GM13976 (cell line): ENCODE measurements around the gene WIZ.

Experiments
- DNase-seq: peaks from one replicate; pipeline ENCODE4 v3.0.0; 2012; ENCODE audit warnings: low spot score
- in situ Hi-C: fragments of 300-500 bp; cut with MboI; formaldehyde crosslinking; loops from one replicate; pipeline ENCODE4 v1.12.0; 2022; ENCODE audit warnings: low sequenced_read_pairs, mixed read lengths, inconsistent platforms; ENCODE audit not compliant: unreplicated experiment
- TF ChIP-seq, protein P1 (sequence below): IDR thresholded peaks from 2 replicates; pipeline ENCODE4 v1.5.1; 2012; ENCODE audit warnings: borderline replicate concordance, mild to moderate bottlenecking; ENCODE audit not compliant: insufficient read depth; ENCODE audit errors: extremely low read depth, missing control alignments, control extremely low read depth

WIZ gene

DNA sequence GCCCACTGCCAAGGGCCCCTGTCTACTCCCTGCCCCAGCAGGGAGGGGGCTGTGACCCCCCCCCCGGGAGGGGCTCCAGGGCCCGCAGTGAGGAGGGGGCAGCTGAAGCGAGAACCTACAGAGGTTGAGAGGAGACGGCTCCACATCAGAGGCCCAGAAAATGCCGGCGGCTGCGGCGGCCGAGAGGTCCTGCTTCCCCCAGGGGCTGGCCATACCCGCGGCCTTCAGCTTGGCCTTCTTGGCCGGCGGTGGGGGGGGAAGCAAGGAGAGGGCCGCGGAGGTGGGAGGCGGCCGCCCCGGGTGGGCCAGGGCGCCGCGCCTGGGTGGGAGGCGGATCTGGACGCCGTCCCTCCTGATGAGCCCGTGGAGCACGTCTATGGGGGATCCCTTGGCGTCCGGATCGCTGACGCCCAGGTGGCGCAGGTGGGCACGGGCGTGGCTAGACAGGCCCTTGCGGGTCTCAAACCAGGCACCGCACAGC lies 21.7 kb downstream of the WIZ start:
- no peak for DNase-seq
- in situ Hi-C loops = loop anchor here (5.0 kb wide), 1 partner anchor 114 kb away; no protein-coding TSS in a partner anchor
- TF ChIP-seq, protein P1, sequence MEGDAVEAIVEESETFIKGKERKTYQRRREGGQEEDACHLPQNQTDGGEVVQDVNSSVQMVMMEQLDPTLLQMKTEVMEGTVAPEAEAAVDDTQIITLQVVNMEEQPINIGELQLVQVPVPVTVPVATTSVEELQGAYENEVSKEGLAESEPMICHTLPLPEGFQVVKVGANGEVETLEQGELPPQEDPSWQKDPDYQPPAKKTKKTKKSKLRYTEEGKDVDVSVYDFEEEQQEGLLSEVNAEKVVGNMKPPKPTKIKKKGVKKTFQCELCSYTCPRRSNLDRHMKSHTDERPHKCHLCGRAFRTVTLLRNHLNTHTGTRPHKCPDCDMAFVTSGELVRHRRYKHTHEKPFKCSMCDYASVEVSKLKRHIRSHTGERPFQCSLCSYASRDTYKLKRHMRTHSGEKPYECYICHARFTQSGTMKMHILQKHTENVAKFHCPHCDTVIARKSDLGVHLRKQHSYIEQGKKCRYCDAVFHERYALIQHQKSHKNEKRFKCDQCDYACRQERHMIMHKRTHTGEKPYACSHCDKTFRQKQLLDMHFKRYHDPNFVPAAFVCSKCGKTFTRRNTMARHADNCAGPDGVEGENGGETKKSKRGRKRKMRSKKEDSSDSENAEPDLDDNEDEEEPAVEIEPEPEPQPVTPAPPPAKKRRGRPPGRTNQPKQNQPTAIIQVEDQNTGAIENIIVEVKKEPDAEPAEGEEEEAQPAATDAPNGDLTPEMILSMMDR = no peak

DNA sequence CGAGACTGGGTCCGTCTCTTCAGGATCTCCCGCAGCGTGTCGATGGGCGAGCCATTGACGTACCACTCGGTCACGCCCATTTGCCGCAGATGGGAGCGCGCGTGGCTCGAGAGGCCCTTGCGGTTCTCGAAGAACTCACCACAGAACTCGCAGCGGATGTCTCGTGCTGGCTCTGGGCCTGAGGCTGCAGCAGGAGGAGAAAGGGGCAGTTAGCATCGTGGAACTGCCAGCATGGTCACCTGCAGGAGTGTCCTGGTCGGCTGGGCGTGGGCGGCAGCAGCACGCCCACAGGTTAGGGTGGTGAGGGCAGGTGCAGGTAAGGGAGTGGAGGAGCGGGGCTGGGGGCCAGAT lies 22.4 kb downstream of the WIZ start:
- in situ Hi-C loops = loop anchor here (5.0 kb wide), 1 partner anchor 115 kb away; no protein-coding TSS in a partner anchor
- TF ChIP-seq, protein P1 = no peak
- no peak for DNase-seq

DNA sequence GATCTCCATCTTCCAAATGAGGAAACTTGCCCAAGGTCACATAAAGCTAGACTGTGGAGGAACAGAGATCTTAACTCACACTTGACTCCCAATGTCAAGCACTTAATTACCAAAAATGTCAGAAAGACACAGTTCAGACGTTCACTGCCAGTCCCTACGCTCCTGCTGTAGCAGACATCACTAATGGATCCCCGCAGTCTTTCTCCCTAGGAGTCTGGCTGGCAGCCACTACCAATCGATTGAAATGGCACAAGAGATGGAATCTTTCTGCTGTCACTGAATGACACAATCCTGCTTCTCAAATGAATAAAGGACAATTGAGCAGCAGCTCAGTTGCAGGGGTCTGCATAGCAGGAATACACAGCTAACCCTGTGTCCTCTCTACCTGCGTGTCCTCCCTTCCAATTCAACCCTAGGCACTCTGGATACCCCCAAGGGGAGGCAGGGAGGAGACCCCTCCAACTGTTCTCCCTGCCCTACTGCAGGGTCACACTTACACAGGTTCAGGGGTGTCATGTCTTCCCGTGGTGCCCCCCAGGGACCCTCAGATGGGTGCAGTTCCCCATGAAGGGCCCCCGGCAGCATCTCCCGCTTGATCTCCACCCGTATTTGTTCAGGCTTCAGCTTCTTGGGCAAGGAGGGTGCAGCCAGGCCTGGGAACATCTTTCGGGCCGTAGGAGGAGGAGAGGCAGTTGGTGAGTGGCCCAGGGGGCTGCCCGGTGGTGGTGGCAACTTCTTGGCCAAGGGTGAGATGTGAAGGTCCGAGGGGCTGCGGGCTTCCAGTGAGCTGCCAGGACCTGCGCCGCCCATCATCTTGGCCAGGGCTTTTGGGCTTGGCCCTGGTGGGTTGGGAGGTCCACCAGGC lies 23.0 kb downstream of the WIZ start:
- TF ChIP-seq, protein P1 = no peak
- in situ Hi-C loops = loop anchor here (5.0 kb wide), 1 partner anchor 116 kb away; no protein-coding TSS in a partner anchor
- no peak for DNase-seq

DNA sequence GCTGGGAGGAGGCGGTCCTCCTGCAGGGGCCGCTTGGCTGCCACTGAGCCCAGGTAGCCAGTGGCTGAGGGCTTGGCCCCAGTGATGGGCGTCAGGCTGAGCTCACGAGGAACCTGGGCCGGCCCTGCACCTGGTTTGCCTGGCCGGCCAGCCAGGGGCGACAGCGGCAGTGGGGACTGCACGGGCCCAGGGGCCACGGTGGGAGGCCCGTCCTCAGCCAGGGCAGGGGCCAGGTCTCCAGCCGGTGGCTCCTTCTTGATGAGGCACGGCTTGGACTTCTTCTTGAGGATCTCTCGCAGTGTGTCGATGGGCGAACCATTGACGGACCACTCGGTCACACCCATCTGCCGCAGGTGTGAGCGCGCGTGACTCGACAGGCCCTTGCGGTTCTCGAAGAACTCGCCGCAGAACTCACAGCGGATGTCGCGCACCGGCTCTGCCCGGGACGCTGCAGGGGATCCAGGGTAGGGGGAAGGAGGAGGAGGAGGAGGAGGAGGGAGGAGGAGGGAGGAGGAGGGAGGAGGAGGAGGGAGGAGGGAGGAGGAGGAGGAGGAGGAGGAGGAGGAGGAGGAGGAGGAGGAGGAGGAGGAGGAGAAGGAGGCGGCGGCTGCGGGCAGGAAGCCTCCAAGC lies 24.3 kb downstream of the WIZ start:
- no peak for DNase-seq
- in situ Hi-C loops = loop anchor here (5.0 kb wide), 1 partner anchor 117 kb away; no protein-coding TSS in a partner anchor

DNA sequence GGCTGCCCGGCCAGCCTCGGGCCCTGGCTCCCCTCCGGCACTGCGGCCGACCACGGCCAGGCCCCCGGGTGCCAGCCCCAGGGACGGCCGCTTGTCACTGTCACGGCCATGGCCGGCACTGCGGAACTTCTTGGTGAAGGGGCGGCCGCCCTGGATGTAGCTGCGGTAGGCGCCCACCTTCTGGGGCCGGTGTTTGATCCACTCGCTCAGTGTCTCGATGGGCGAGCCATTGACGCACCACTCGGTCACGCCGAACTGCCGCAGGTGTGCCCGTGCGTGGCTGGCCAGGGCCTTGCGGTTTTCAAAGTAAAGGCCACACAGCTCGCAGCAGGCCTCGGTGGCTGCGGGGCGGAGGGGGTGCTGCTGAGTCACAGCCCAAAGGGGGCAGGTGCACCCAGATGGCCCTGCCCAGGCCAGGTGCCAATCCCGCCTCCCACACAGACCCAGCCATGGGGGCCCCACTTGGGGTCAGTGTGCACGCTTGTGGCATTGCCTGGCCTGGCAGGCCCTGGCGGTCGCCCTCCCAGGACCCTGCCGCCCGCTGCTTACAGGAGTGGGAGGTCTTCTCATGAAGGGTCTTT lies 25.0 kb downstream of the WIZ start:
- no peak for DNase-seq
- TF ChIP-seq, protein P1 = no peak
- in situ Hi-C loops = loop anchor here (5.0 kb wide), 1 partner anchor 118 kb away; no protein-coding TSS in a partner anchor

More for the DNA sequence above, 24.3 kb downstream of the WIZ start:
- TF ChIP-seq, protein P1 = no peak

DNA sequence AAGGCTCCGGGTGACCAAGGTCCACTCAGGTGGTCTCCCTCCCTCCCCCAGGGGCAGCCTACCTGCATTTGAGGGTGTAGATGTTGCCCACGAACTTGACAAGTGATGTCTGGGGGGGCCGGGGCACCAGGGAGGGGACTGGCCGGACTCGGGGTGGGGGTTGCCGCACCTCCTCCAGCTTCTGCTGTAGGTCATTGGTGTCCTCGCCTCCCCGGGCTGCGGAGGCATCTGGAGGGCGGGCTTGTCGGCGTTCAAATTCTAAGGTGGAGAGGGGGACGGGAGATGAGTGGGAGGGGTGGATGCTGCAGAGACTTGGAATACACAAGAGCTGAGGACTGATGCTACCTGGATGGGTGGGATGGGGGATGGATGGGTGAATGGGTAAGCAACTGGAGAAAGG lies 25.6 kb downstream of the WIZ start:
- DNase-seq = no peak
- TF ChIP-seq, protein P1 = no peak
- in situ Hi-C loops = no loop called here
